Measurements from ENCODE around the gene FTO.

The FTO gene

GRCh38 chr16:54128629-54129234, 424.8 kb downstream of the FTO start:
- no peak for DNase-seq (ENCODE audit: low spot score)

- no peak for DNase-seq (ENCODE audit: low spot score)
Measured at GRCh38 chr16:54129810-54130209, 425.9 kb downstream of the FTO start.

GRCh38 chr16:54135361-54136275, 431.7 kb downstream of the FTO start:
- DNase-seq (ENCODE audit: low spot score) = no peak

- DNase-seq (ENCODE audit: low spot score) = no peak
Measured at GRCh38 chr16:54136276-54136625, 432.3 kb downstream of the FTO start.

- no peak for DNase-seq (ENCODE audit: low spot score)
Measured at GRCh38 chr16:54140057-54140787, 436.3 kb downstream of the FTO start.

GRCh38 chr16:54140788-54141136, 436.8 kb downstream of the FTO start:
- DNase-seq (ENCODE audit: low spot score) = no peak

GRCh38 chr16:54142787-54143186, 438.8 kb downstream of the FTO start:
- no peak for DNase-seq (ENCODE audit: low spot score)

GRCh38 chr16:54143410-54143809, 439.5 kb downstream of the FTO start:
- DNase-seq (ENCODE audit: low spot score) = no peak

GRCh38 chr16:54143934-54144571, 440.1 kb downstream of the FTO start:
- DNase-seq (ENCODE audit: low spot score) = no peak

- no peak for DNase-seq (ENCODE audit: low spot score)
Measured at GRCh38 chr16:54144572-54144947, 440.6 kb downstream of the FTO start.

- DNase-seq (ENCODE audit: low spot score) = no peak
Measured at GRCh38 chr16:54145881-54146280, 441.9 kb downstream of the FTO start.

GRCh38 chr16:54148974-54149373, 445.0 kb downstream of the FTO start:
- no peak for DNase-seq (ENCODE audit: low spot score)

GRCh38 chr16:54150861-54151260, 446.9 kb downstream of the FTO start:
- no peak for DNase-seq (ENCODE audit: low spot score)

GRCh38 chr16:54152362-54153239, 448.6 kb downstream of the FTO start:
- no peak for DNase-seq (ENCODE audit: low spot score)

GRCh38 chr16:54153240-54153934, 449.4 kb downstream of the FTO start:
- no peak for DNase-seq (ENCODE audit: low spot score)

- no peak for DNase-seq (ENCODE audit: low spot score)
Measured at GRCh38 chr16:54156349-54156748, 452.4 kb downstream of the FTO start.

GRCh38 chr16:54158986-54159385, 455.0 kb downstream of the FTO start:
- DNase-seq (ENCODE audit: low spot score) = no peak

- DNase-seq (ENCODE audit: low spot score) = no peak
Measured at GRCh38 chr16:54159490-54160080, 455.6 kb downstream of the FTO start.

GRCh38 chr16:54160252-54160860, 456.4 kb downstream of the FTO start:
- DNase-seq (ENCODE audit: low spot score) = no peak
